B cell (primary cell): ENCODE data around the gene SPTBN1.

Experiments used
- CTCF ChIP-seq: fragments of 200-600 bp; IDR thresholded peaks from one replicate; pipeline ENCODE4 v1.8.0; 2022; ENCODE audit warnings: antibody characterized with exemption, mild to moderate bottlenecking
- EZH2 ChIP-seq: IDR thresholded peaks from 2 replicates; pipeline ENCODE4 v1.6.1; 2012; ENCODE audit warnings: borderline replicate concordance, low read depth, mild to moderate bottlenecking, moderate library complexity, low read length; ENCODE audit not compliant: insufficient read depth, poor library complexity, severe bottlenecking

- no peak for TF ChIP-seq CTCF
- no peak for TF ChIP-seq EZH2
These were observed 20.7 kb downstream of the SPTBN1 start for GRCh38 chr2:54476852-54477251.
